NCI-H1048 (cell line): ENCODE results near the gene RLIM.
"Not testable (repeated sequence)": the region's sequence is repeated elsewhere in the genome, so short reads cannot be mapped to it uniquely, and the experiment has no call there.

Source experiments
- DNase-seq: peaks from one replicate; lab custom pipeline; 2025; lab: John Stamatoyannopoulos, UW

Gene RLIM

DNA sequence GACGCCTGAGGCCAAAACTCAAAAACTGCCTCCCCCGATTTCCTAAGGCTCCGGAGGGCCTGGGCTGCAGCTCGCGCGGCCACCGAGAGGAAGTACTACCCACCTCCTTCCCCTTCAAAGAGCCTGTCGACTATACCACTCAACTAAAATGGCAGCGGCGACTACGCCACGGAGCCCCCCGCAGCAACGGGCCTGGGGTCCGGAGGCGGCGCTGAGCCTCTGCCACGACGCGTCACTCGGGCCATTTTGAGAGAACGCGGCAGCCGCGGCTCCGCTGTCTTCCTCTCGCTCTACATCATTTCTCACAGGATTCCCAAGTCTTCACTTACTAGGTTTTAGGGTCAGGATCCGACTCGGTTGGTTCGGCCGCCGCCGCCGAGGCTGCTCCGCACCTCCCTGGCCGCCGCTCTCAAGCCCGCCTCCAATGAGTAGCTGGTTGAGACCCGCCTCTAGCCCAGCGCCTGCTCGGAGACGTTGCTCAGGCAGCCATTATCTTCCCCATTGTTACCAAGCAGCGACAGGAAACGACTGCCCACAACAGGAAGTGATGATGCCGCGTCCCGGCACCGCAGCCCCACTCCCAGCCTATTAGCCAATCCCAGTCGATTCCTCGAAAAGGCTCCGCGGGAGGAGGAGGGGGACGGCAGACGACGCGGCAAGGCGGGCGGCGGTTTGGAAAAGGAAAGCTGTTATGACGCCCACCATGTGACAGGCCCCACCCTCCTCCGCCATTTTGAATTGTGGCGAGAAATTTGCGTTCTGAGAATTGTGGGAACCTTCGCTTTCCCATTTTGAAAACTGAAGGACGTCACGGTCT is at the start of gene RLIM:
Gene RLIM, minus strand, starts transcription at position 532 of the 817 bp plus-strand sequence. CDS start 18,647 bp downstream, outside the sequence.
- DNase-seq: peak; percentile 81

DNA sequence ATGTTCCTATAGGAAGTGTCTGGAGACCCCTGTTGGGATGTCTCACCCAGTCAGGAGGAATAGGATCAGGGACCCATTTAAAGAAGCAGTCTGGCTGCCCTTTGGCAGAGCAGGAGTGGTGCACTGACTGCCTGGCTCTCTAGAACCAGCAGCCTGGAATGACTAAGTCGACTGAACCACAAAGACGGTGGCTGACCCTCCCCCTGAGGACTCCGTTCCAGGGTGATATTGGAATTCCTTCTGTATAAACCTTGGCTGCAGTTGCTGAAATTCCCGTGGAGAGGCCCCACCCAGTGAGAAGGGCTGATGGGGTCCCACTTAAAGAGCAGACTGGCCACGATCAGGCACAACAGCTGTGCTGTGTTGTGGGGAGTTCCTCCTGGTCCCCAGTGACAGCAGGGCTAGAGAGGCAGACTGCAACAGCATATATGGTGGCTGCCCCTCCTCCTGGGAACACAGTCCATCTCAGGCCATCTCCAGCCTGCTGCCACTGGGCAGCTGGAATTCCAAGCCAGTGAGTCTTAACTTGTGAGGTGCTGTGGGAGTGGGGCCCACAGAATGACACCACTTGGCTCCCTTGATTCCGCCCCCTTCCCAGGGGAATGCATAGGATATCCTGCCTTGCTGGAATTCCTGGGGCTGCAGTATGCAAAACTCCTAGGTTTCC is 41.8 kb upstream of the RLIM start:
- no peak for DNase-seq

DNA sequence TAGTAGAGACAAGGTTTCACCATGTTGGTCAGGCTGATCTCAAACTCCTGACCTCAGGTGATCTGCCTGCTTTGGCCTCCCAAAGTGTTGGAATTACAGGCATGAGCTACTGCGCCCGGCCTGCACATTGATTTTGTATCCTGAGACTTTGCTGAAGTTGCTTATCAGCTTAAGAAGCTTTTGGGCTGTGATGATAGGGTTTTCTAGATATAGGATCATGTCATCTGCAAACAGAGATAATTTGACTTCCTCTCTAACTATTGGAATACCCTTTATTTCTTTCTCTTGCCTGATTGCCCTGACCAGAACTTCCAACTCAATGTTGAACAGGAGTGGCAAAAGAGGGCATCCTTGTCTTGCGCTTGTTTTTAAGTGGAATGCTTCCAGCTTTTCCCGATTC is 40.5 kb upstream of the RLIM start:
- DNase-seq: not testable (repeated sequence)

GRCh38 chrX:74636749-74637314 is 22.4 kb upstream of the RLIM start:
- DNase-seq: no peak

GRCh38 chrX:74613370-74614092 is 893 bp downstream of the RLIM start:
- DNase-seq: peak; percentile 17

DNA sequence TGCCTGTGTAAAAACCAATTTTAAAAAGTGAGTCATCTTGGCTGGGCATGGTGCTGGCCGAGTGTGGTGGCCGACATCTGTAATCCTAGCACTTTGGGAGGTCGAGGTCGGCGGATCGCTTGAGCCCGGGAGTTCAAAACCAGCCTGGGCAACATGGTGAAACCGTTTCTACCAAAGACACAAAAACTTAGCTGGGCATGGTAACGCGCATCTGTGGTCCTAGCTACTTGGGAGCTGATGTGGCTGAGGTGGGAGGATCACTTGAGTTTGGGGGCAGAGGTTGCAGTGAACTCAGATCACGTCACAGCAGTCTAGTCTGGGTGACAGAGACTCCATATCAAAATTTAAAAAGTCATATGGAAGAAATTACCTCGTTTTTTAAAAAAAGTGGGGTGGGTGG is 7.6 kb downstream of the RLIM start:
- DNase-seq: no peak

DNA sequence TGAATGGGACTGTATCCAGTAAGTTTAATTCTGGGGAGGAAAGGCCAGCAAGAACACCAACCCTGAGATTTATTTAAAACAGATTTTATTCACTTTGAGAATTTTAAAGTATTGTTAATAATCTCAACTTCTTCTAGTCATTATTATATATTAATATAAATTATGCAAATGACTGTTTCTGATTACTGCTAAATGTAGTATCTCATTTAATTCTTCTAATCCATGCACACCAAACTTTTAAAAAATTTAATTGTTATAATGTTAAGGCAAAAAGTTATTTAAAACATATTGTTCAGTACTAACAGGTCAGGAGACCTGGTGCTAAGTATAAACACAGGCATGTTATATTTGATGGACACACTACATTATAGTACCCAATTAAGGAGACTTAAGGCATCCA is 8.1 kb downstream of the RLIM start:
- no peak for DNase-seq

GRCh38 chrX:74603040-74603439 is 11.4 kb downstream of the RLIM start:
- DNase-seq: no peak

DNA sequence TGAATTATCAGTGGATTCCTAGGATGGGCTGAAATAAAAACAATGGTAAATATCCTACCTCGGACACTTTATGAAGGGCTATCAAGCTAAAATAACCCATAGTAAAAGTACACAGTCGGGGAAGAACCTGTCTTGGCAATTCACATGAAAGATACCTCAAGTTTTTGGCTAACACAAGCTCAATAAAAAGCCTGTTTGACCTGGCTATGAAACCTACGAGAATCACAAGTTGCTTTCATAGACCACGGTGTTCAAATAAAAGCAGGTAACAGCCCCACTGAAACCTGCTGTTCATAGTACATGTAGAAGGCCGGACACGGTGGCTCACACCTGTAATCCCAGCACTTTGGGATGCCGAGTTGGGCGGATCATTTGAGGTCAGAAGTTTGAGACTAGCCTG is 12.3 kb downstream of the RLIM start:
- no peak for DNase-seq

DNA sequence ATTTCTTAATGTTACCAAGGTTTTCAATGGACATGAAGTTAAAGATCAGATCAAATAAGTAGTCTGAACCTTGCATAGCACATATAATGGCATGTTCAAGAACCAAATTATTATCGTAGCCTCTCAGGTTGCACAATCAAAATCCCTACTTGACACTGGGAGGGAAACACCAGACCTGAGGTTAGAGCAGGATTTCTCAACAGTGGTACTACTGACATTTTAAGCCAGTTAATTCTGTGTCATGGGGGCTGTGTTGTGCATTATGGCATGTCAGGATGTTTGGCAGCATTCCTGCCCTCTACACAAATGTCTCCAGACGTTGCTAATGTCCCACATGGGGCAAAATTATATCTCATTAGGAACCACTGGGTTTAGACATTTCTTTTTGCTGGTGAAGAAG is 20.8 kb downstream of the RLIM start:
- DNase-seq: no peak

- no peak for DNase-seq
Observed at GRCh38 chrX:74585766-74586165, 28.7 kb downstream of the RLIM start.

- DNase-seq: no peak
Observed at GRCh38 chrX:74579597-74580198, 34.7 kb downstream of the RLIM start.

- DNase-seq: no peak
Observed at GRCh38 chrX:74578137-74578536, 36.3 kb downstream of the RLIM start.

DNA sequence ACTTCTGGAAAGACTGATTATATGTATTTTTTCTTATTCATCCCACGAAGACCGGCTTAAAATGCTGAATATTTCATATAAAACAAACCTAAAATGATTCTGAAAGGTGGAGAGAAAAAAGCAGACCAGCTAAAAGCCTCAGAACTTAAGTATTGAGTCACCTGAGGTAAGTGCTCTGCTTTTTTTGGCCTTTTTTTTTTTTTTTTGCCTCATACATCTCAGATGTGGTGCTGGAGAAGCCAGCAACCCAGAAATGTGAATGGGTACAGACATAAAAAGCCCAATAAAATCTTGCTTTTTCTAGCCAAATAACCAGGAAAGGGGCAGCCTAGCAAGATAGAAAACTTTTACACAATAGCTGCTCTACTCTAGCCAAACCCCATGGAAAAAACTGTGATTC is 57.0 kb downstream of the RLIM start:
- DNase-seq: no peak

- DNase-seq: no peak
Observed at GRCh38 chrX:74551934-74552333, 62.5 kb downstream of the RLIM start.

DNA sequence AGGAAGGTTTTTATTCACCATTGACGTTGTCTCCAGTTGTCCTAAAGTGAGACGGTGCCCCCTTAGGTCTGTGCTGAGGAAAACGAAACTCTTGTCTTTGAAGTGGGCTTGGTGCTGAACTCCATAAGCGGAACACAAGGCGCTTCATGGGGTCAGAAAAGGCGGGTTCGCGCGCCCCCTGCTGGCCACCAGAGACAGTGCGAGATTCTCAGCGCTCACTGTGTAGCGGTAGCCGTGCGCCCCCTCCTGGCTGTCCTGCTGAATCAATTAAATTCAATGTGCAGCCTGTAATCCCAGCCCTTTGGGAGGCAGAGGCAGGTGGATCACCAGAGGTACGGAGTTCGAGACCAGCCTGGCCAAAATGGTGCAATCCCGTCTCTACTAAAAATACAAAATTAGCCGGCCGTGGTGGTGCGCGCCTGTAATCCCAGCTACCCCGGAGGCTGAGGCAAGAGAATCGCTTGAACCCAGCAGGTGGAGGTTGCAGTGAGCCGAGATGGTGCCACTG is 64.1 kb downstream of the RLIM start:
- peak; percentile 63 for DNase-seq

DNA sequence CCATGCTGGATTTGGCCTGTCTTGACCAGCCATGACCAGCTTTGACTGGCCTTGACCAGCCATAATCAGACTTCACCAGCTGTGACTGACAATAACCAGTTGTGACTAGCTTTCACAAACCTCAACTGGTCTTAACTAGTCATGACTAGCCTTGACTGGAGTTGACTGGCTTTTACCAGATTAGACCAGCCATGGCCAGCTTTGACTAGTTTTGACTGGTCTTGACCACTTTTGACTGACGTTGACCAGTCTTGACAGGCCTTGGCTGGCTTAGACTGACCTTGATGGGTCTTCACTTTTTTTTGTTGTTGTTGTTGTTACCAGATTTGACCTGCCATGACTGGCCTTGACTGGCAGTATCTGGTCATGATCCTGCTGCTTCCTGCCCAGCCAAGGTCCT is 67.4 kb downstream of the RLIM start:
- DNase-seq: no peak

DNA sequence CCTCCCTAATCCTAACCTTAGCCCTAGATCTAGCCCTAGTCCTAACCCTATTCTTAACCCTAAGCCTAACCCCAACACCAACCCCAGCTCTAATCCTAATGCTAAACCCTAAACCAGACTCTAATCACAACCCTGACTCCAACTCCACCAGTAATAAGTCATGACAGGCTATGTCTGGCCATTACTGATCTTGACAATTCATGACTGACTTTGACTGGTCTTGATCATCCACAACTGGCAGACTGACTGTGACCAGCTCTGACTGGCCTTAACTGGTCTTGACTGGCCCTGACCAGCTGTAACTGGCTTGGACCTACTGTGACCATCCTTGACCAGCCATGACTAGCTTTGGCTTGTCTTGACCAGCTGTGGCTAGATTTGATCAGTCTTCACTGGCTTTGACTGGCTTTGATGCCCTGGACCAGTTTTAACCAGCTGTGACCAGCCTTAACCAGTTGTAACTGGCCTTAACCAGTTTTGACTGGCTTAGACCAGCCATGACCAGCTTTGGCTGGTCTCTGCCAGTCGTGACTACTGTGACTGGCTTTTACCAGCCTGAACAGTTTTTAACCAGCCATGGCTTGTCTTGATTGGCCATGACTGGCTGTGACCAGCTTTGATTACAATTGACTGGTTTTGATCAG is 68.4 kb downstream of the RLIM start:
- DNase-seq: no peak

- DNase-seq: no peak
Observed at GRCh38 chrX:74540635-74541249, 73.7 kb downstream of the RLIM start.

- no peak for DNase-seq
Observed at GRCh38 chrX:74536832-74537371, 77.5 kb downstream of the RLIM start.
